HG03108 (cell line): ENCODE results near the gene COPS9.

ENCODE experiments used
- ATAC-seq: cut with Tn5 transposase; IDR thresholded peaks from one replicate; pipeline ENCODE4 v1.9.1; 2021; ENCODE audit warnings: moderate library complexity; ENCODE audit not compliant: unreplicated experiment

Gene COPS9

DNA sequence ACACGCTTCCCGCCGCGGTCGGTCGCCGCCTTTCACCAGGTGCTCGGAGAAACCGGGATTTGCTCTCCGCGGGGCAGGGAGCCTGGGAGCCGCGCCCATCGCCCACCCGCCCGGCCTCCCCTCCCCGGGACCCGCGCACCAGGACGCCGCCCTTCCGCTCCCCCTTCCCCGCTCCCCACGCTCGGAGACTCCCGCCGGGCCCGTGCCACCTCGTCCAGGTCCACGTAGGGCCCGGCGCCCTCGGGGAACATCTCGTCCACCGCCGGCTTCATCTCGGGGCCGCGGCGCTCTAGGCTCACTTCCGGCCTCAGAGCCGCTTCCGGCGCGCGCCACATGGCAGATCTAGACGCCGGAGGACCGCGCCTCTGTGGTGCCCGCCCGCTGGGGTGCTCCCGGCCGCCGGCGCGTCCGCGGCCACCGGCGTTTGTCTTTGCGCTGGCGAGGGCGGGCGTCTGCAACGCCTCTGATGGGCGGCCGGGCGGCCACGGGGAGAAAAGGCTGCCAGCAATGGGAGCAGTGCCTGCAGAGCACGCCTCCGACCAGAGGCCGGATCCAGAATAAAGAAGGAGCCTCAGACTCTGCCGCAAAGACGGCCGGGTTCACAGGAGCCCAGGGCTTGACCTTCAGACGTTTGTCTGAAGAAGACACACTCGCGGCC, at the start of gene COPS9:
TSS of gene COPS9 (minus strand) at position 293 of the 658 bp plus-strand sequence. CDS start at position 272, 21 bp downstream.
- peak; percentile 92 for ATAC-seq

- no peak for ATAC-seq
These were observed 48.6 kb upstream of the COPS9 start for GRCh38 chr2:240184656-240185055.

- no peak for ATAC-seq
These were observed 47.9 kb upstream of the COPS9 start for GRCh38 chr2:240183875-240184590.

DNA sequence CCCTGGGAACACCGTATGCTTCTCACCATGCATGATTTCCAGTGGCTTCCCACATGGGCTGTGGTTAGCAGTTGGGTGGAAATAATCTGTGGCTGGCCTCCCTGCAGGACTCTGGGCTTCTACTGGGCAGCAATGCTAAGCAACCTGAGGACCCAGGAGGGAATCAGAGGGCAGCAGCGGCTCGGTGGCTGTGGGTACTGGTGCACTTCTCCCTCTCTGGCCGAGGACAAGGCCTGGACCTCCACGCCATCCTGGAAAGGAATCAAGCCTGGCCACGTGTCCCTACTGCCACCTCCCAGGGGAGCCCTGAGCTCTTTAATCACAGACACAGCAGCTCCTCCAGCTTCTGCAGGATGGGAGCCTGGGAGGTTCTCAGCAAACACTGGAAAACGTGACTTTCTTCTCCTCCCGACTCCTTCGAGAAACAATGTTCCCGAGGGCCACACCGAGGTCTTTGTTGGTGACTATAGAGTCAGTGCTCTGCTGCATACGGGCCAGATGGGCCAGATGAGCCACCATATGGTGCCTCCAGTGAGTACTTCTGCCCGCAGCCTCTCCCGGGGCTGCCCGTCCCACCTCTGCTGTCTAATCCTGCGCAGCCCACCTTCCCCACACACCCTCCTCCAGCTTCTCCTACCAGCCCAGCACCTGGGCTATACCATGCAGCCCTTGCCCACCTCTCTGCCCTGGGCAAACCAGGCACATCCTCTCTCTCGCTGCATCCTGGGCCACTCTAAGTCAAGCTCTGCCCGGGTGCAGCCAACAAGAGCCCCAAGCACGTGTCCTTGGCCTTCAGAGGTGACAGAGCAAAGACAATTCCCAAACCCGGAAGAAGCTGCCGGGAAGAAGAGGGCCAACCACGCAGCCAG, 47.1 kb upstream of the COPS9 start:
- ATAC-seq: no peak

GRCh38 chr2:240182476-240182875, 46.4 kb upstream of the COPS9 start:
- no peak for ATAC-seq

GRCh38 chr2:240182001-240182400, 45.9 kb upstream of the COPS9 start:
- ATAC-seq: no peak

- no peak for ATAC-seq
These were observed 44.0 kb upstream of the COPS9 start for GRCh38 chr2:240179941-240180666.

DNA sequence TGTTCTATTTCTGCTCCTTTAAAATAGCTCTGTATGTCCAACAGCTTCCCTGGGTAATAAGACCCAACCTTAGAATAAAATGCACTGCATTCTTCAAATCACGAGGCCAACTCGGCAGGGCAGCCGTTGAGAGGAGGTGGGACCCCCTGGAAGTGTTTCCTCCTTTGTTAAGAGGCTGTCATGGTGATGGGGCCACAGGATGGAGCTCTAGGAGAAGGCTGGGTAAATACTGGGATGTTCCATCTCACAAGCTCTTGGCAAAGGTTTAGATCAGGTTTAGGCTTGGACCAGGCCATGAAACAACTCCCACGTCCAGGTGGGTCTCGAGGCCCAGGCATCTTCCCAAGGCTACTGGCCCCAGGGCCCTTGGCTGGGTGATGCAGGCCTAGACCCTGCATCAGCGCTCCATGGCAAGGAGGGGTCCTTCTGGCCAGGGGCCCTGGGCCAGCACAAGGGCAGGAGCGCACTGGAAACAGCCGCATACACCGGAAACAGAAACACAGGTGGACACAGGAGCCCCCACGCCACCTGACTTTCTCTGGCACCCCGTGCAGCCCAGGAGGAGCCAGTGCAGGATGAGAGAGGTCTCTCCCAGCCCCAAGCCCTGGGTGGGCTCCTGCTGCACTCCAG, 43.2 kb upstream of the COPS9 start:
- no peak for ATAC-seq

- ATAC-seq: no peak
These were observed 42.5 kb upstream of the COPS9 start for GRCh38 chr2:240178564-240178963.

- ATAC-seq: no peak
These were observed 38.4 kb upstream of the COPS9 start for GRCh38 chr2:240174496-240174895.

DNA sequence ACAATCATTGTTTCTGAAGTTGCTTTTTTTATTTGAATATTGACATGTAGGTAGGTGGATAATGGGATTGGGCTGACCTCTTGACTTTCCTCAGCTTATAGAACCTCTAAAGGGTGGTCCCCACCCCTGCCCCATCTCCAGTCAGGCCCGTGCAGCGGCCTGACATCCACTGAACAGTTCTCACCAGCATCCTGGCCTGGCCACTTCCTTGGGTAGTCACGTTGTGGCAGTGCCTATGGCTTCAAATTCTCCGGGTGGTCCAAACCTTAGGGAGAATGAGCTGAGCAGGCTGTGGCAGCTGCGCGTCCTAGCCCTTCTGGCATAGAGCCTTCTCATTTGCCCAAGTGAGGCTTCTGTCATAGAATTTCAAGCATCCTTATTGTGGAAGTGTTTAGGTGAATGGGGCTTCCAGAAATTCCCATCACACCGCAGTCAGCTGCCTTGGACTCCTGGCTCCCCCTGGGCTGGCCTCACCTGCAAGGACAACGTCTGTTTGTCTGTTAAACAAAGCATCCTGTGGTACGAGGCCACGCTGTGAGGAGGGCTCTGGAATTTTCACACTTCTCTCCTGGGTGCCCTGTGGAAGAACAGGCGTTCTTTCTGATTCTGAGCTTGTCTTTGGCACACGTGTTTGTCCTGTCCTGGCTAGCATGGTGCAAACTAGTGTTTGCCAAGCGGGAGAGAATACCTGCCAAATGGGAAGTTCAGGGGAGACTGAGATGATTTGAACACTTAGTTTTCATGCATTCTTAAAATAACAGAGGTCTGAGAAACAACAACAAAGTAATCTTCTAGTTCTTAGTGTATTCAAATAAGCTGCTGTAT, 36.2 kb upstream of the COPS9 start:
- ATAC-seq: no peak

GRCh38 chr2:240170883-240171282, 34.8 kb upstream of the COPS9 start:
- no peak for ATAC-seq

GRCh38 chr2:240170354-240170735, 34.2 kb upstream of the COPS9 start:
- ATAC-seq: no peak

DNA sequence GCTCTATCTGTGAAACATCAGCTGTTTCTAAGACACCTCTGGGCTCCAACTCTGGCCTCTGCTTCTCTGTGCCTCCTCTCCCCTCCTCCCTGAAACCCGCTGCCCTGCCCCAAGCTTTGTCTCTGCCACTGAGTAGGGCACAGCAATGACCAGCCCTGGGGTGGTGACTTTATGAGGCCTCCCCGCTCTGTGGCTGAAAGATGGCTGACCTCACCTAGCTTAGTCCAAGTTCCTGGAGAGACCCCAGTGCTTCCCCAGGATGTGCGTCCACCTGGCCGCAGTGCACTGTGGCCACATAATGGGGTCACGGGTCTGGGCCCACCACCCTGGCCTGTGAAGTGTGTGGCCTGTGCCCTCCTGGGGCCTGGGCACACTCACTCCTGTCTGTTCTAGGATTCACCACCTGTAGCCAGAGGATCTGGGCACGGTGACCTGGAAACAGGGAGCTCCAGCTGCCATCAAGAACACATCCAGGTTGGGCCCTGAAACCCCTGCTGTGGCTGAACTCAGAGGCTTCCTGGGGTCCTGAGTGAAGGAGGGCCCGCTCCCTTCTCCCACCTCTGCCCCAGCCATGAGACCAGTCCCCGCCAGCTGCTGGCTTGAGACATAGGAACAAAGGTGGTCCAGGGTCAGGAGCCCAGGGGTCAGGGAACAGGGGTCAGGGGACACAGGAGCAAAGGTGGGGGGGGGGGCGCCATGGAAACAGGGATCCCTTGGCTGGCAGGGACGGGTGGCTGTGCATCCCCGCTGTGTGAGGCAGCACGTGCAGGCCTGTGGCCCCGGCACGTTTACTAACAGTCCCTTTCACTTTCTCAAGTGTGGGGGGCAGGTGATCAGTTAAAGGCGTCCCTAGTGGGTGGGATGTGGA, 33.6 kb upstream of the COPS9 start:
- ATAC-seq: no peak

- ATAC-seq: no peak
These were observed 32.6 kb upstream of the COPS9 start for GRCh38 chr2:240168546-240169361.

- ATAC-seq: no peak
These were observed 31.9 kb upstream of the COPS9 start for GRCh38 chr2:240168041-240168440.

DNA sequence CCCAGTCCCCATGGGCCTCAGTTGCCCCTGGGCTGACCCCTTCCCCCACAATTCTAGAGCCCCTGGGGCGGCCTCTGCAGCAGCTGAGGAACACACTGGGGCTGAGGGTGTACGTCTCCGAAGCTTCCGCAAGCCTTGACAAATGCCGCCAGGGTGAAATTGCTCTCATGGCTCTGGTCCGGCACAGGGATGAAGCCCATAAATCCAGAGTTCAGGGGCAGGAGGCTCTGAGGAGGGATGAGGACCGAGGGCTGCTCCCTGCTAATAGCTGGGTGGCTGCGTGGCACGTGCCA, 31.4 kb upstream of the COPS9 start:
- ATAC-seq: no peak
